ENCODE data around the gene CUL9.

Gene CUL9

GRCh38 chr6:43173591-43174262 is 8.3 kb upstream of the CUL9 start:
- no peak for DNase-seq

- DNase-seq, result peak; percentile 99
These were observed 7.5 kb upstream of the CUL9 start for GRCh38 chr6:43174263-43175112.

GRCh38 chr6:43175676-43176422 is 6.1 kb upstream of the CUL9 start:
- no peak for DNase-seq

GRCh38 chr6:43176423-43176786 is 5.6 kb upstream of the CUL9 start:
- DNase-seq, result no peak

- DNase-seq, result no peak
These were observed 3.8 kb upstream of the CUL9 start for GRCh38 chr6:43178150-43178549.

- no peak for DNase-seq
These were observed 2.8 kb upstream of the CUL9 start for GRCh38 chr6:43178951-43179830.

- DNase-seq, result no peak
These were observed 1.9 kb upstream of the CUL9 start for GRCh38 chr6:43180058-43180457.

GRCh38 chr6:43180985-43181384 is 1.0 kb upstream of the CUL9 start:
- no peak for DNase-seq

- DNase-seq, result no peak
These were observed 415 bp upstream of the CUL9 start for GRCh38 chr6:43181621-43181941.

GRCh38 chr6:43183441-43183840 is 1.4 kb downstream of the CUL9 start:
- no peak for DNase-seq

GRCh38 chr6:43184268-43184985 is 2.4 kb downstream of the CUL9 start:
- no peak for DNase-seq

GRCh38 chr6:43185391-43185985 is 3.5 kb downstream of the CUL9 start:
- DNase-seq, result no peak

GRCh38 chr6:43186019-43186418 is 4.0 kb downstream of the CUL9 start:
- DNase-seq, result no peak

- no peak for DNase-seq
These were observed 4.7 kb downstream of the CUL9 start for GRCh38 chr6:43186706-43187105.

- no peak for DNase-seq
These were observed 5.8 kb downstream of the CUL9 start for GRCh38 chr6:43187821-43188220.

- DNase-seq, result no peak
These were observed 6.4 kb downstream of the CUL9 start for GRCh38 chr6:43188426-43188825.

GRCh38 chr6:43189776-43190304 is 7.8 kb downstream of the CUL9 start:
- DNase-seq, result no peak

- no peak for DNase-seq
These were observed 10.9 kb downstream of the CUL9 start for GRCh38 chr6:43192911-43193310.

GRCh38 chr6:43193929-43194328 is 11.9 kb downstream of the CUL9 start:
- DNase-seq, result no peak

- no peak for DNase-seq
These were observed 14.3 kb downstream of the CUL9 start for GRCh38 chr6:43196337-43196736.

GRCh38 chr6:43199912-43200311 is 17.9 kb downstream of the CUL9 start:
- no peak for DNase-seq

GRCh38 chr6:43200541-43200940 is 18.5 kb downstream of the CUL9 start:
- no peak for DNase-seq
